GM10266 (cell line): ENCODE measurements around the gene INKA1.
"Not testable (repeated sequence)": the region's sequence is repeated elsewhere in the genome, so short reads cannot be mapped to it uniquely, and the experiment has no call there.

Source experiments
- DNase-seq: peaks from one replicate; pipeline ENCODE4 v3.0.0; 2012; ENCODE audit errors: extremely low spot score
- CTCF ChIP-seq: IDR thresholded peaks from 2 replicates; pipeline ENCODE4 v1.5.1; 2012; ENCODE audit warnings: mild to moderate bottlenecking, low read depth; ENCODE audit not compliant: control insufficient read depth, insufficient read depth; ENCODE audit errors: missing control alignments

Gene INKA1

GRCh38 chr3:49780080-49780974 lies 22.7 kb upstream of the INKA1 start:
- DNase-seq = no peak
- no peak for TF ChIP-seq CTCF

- DNase-seq = not testable (repeated sequence)
Measured at GRCh38 chr3:49780975-49781365, 22.1 kb upstream of the INKA1 start.

GRCh38 chr3:49781415-49782199 lies 21.5 kb upstream of the INKA1 start:
- no peak for DNase-seq
- TF ChIP-seq CTCF = no peak

GRCh38 chr3:49782277-49782676 lies 20.8 kb upstream of the INKA1 start:
- DNase-seq = not testable (repeated sequence)

GRCh38 chr3:49785565-49786356 lies 17.3 kb upstream of the INKA1 start:
- TF ChIP-seq CTCF = no peak
- DNase-seq = peak; percentile 36

- no peak for TF ChIP-seq CTCF
- peak; percentile 100 for DNase-seq
Measured at GRCh38 chr3:49786357-49787181, 16.5 kb upstream of the INKA1 start, which contains the start of gene IP6K1. Gene IP6K1, minus strand, starts transcription at chr3:49786542. Its CDS starts 38,502 bp downstream, at chr3:49748040.

GRCh38 chr3:49787182-49787464 lies 15.9 kb upstream of the INKA1 start:
- no peak for TF ChIP-seq CTCF
- DNase-seq = no peak
